ENCODE measurements around the gene LRRTM4. TPM values are rescaled to one million over a fixed set of nuclear protein-coding genes. Genes with fewer than 3 reads are reported as not detected.

LRRTM4 gene
- total RNA-seq, 1 donor from 2014 or later = not detected

DNA sequence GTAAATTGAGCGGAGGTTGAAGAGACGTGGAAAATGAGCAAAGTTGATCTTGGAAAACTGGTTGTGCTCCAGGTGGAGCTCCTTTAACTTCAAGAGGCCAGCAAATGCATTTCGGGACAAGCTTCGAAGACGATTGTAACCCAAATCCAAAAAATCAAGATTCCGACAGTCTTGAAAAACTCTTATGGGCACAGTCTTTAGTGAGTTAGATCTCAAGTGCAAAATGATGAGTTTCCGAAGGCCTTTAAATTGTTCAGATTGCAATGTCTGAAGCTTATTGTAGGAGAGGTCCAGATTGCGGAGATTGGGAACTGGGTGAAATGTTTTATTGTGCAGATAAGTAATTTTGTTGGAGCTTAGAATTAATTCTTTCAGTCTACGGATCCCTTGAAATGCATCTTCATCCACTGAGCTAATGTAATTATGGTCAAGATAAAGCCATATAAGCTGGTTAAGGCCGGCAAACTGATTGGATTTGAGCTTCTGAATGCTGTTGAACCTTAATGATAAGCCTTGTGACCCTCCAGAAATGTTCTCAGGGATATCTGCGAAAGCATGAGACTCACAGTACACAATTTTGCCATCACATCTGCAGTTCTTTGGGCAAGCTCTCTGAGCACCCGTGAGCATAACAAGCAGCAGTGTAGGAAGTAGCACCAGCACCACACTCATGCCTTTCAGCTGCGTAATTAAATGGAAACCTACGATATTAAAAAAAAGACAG is 2.9 kb downstream of the LRRTM4 start:
- DNase-seq (ENCODE audit: low spot score in 2 of 2) = no peak
- no peaks in the 10 kb centered on the region for H3K9me3 ChIP-seq
- H3K4me3 ChIP-seq = no peak overlapping the region
- H3K27me3 ChIP-seq = no peaks in the 10 kb centered on the region
- TF ChIP-seq, protein P1, sequence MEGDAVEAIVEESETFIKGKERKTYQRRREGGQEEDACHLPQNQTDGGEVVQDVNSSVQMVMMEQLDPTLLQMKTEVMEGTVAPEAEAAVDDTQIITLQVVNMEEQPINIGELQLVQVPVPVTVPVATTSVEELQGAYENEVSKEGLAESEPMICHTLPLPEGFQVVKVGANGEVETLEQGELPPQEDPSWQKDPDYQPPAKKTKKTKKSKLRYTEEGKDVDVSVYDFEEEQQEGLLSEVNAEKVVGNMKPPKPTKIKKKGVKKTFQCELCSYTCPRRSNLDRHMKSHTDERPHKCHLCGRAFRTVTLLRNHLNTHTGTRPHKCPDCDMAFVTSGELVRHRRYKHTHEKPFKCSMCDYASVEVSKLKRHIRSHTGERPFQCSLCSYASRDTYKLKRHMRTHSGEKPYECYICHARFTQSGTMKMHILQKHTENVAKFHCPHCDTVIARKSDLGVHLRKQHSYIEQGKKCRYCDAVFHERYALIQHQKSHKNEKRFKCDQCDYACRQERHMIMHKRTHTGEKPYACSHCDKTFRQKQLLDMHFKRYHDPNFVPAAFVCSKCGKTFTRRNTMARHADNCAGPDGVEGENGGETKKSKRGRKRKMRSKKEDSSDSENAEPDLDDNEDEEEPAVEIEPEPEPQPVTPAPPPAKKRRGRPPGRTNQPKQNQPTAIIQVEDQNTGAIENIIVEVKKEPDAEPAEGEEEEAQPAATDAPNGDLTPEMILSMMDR (IDR thresholded peaks at IDR 0.05) = no peak
- no peaks in the 10 kb centered on the region for H3K4me1 ChIP-seq
- no peaks in the 10 kb centered on the region for H3K36me3 ChIP-seq
- intact Hi-C loops (cut with DNase I) = no loop called here
- no peak overlapping the region for H3K27ac ChIP-seq

DNA sequence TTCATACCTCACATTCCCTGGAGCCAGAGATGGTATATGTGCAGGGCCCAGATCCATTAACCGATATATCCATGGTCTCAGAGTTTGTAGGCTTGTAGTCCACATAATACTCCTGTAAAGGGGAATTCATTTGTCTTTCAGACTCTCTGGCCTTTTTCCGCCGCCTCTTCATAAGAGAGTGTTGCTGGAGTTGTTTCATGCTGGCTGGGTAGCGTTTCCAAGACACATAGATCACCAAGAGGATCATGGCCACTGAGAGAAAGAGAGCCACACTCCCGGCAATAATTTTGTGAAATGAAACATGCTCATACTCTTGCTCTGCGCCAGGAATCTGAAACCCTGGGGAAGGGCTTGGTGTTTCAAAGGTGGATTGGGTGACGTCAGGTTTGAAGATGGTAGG is 3.9 kb downstream of the LRRTM4 start:
- no peaks in the 10 kb centered on the region for H3K27me3 ChIP-seq
- H3K9me3 ChIP-seq = no peaks in the 10 kb centered on the region
- no peak for DNase-seq (ENCODE audit: low spot score in 2 of 2)
- TF ChIP-seq, protein P1 (IDR thresholded peaks at IDR 0.05) = no peak
- no peaks in the 10 kb centered on the region for H3K4me1 ChIP-seq
- no peak overlapping the region for H3K27ac ChIP-seq
- intact Hi-C loops (cut with DNase I) = no loop called here
- no peak overlapping the region for H3K4me3 ChIP-seq
- no peaks in the 10 kb centered on the region for H3K36me3 ChIP-seq

- no peak for DNase-seq (ENCODE audit: low spot score in 2 of 2)
Observed at GRCh38 chr2:77513191-77513590, 9.0 kb downstream of the LRRTM4 start.

GRCh38 chr2:77512507-77512906 is 9.7 kb downstream of the LRRTM4 start:
- Histone ChIP-seq H3K9me3 (no peaks in the 10 kb centered on the region), H3K4me1 (no peaks in the 10 kb centered on the region), H3K36me3 (no peaks in the 10 kb centered on the region), H3K4me3 (no peak overlapping the region), H3K27me3 (no peaks in the 10 kb centered on the region), H3K27ac (no peak overlapping the region)
- TF ChIP-seq, protein P1 (IDR thresholded peaks at IDR 0.05) = no peak
- intact Hi-C loops (cut with DNase I) = no loop called here
- no peak for DNase-seq (ENCODE audit: low spot score in 2 of 2)

More at GRCh38 chr2:77513191-77513590, 9.0 kb downstream of the LRRTM4 start:
- Histone ChIP-seq H3K4me3 (no peak overlapping the region), H3K9me3 (no peaks in the 10 kb centered on the region), H3K4me1 (no peaks in the 10 kb centered on the region), H3K36me3 (no peaks in the 10 kb centered on the region), H3K27ac (no peak overlapping the region), H3K27me3 (no peaks in the 10 kb centered on the region)
- TF ChIP-seq, protein P1 (IDR thresholded peaks at IDR 0.05) = no peak
- intact Hi-C loops (cut with DNase I) = no loop called here

GRCh38 chr2:77508511-77508910 is 13.7 kb downstream of the LRRTM4 start:
- no peak for DNase-seq (ENCODE audit: low spot score in 2 of 2)
- H3K27ac ChIP-seq = no peak overlapping the region
- H3K4me1 ChIP-seq = no peaks in the 10 kb centered on the region
- TF ChIP-seq, protein P1 (IDR thresholded peaks at IDR 0.05) = no peak
- no peaks in the 10 kb centered on the region for H3K36me3 ChIP-seq
- no peak overlapping the region for H3K4me3 ChIP-seq
- intact Hi-C loops (cut with DNase I) = no loop called here
- no peaks in the 10 kb centered on the region for H3K9me3 ChIP-seq
- H3K27me3 ChIP-seq = no peaks in the 10 kb centered on the region
